ENCODE data around the gene PGLYRP3.

GRCh38 chr1:153340356-153340755 lies 27.6 kb upstream of the PGLYRP3 start:
- no peak for TF ChIP-seq HCFC1 (IDR thresholded peaks at IDR 0.05; ENCODE audit: low read depth, low read length)
- TF ChIP-seq SAP30 (IDR thresholded peaks at IDR 0.05; ENCODE audit: borderline replicate concordance, insufficient read depth, low read depth, low read length, poor library complexity, severe bottlenecking): no peak

All from K562 (cell line).